ENCODE data around the gene C16orf92.

C16orf92 gene

GRCh38 chr16:30022887-30023286 lies at the start of gene C16orf92:
Gene C16orf92 (plus strand): TSS chr16:30023198. CDS start chr16:30023341, 143 bp downstream.
- H3K79me2 ChIP-seq (ENCODE audit: control insufficient read depth, insufficient read depth, low read length, unreplicated experiment) = no peaks in the 10 kb centered on the region
- no peaks in the 10 kb centered on the region for H3K4me1 ChIP-seq (ENCODE audit: control insufficient read depth, insufficient read depth, low read length, unreplicated experiment)
- H3K4me3 ChIP-seq (ENCODE audit: low read depth, low read length) = no peak within 1 kb of the TSS
- no peak within 1 kb of the TSS for H3K27ac ChIP-seq (ENCODE audit: low read depth, low read length)
- H3K36me3 ChIP-seq (ENCODE audit: insufficient read depth, low read length) = no peaks in the 10 kb centered on the region
- no peak within 1 kb of the TSS for H2AFZ ChIP-seq (ENCODE audit: low read length, unreplicated experiment)
- peaks cover 18% of the 10 kb centered on the region for H3K27me3 ChIP-seq (ENCODE audit: insufficient read depth, low read length)

DNA sequence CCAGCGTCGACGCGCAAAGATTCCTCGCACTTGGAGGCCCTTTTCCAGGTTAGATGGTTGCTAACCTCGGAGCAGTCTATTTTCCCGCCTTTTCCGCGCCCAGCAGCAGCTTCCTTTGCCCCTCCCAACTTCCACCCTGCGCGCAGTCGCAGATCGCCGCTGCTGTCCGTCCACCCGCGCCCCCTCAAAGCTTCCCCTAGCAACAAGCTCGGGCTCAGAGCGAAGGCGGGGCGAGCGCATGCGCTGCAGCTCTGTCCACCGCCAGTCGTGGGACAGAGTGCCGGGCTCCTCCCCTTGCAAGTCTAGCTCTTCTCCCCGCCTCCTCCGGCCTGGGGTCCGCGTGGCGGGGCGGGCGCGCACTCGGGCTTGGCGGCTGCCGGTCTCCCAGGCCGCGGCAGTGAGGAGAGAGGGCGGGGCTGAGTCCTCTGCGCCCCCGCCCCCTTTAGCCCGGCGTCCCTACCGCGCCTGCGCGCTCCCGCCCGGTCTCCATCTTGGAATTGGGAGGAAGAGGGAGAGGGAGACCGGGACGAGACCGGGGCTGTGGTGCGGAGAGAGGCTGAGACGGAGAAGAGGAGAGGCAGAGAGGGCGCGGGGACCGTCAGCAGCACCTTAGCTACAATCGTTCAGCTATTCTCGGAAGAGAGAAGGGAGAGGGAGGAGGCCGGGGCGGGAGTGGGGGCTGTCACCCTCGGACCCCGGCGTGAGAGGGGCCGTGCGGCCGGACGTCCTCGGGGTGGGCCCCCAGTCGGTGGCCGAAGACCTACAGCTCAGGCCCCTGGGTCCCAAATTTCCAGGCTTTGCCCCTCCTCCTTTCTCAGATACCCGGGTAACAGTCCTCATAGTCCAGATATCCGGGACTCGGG lies 49.4 kb upstream of the C16orf92 start, which contains the start of gene TAOK2:
TSS of gene TAOK2 (plus strand) at position 485 of the 863 bp plus-strand sequence. CDS start 3,905 bp downstream, outside the sequence.
- peaks cover 48% of the 10 kb centered on the region for H3K79me2 ChIP-seq (ENCODE audit: control insufficient read depth, insufficient read depth, low read length, unreplicated experiment)
- peaks cover 3% of the 10 kb centered on the region; the same call in 1 of the 2 replicates for H3K36me3 ChIP-seq (ENCODE audit: insufficient read depth, low read length)
- H3K4me1 ChIP-seq (ENCODE audit: control insufficient read depth, insufficient read depth, low read length, unreplicated experiment) = peaks cover 23% of the 10 kb centered on the region
- no peaks in the 10 kb centered on the region for H3K27me3 ChIP-seq (ENCODE audit: insufficient read depth, low read length)
- peak within 1 kb of the TSS; percentile 47 for H2AFZ ChIP-seq (ENCODE audit: low read length, unreplicated experiment)
- peak within 1 kb of the TSS; percentile 36 for H3K27ac ChIP-seq (ENCODE audit: low read depth, low read length)
- H3K4me3 ChIP-seq (ENCODE audit: low read depth, low read length) = peak within 1 kb of the TSS; percentile 88

- Histone ChIP-seq H2AFZ (ENCODE audit: low read length, unreplicated experiment) (peak overlapping the region; percentile 44), H3K36me3 (ENCODE audit: insufficient read depth, low read length) (peaks cover 5% of the 10 kb centered on the region; the same call in 1 of the 2 replicates), H3K27ac (ENCODE audit: low read depth, low read length) (peak overlapping the region; percentile 36)
These were observed 48.5 kb upstream of the C16orf92 start for GRCh38 chr16:29974291-29975133.

DNA sequence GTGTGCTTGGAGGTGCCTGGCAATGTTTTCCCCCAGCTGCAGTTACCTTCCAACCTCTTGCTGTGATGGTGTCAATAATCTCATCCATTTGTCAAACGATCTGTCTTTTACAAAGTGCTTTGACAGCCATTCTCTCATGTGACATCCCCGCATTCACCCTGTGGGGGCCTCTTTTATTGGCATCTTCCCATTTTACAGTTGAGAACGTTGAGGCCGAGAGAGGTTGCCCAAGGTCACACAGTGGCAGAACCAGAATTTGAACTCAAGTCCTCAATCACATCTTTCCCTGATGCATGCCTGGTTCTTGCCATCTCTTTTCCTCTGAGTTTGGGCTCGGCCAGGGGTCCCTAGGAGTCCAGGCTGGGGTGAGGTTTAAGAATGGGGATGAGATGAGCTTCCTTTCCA lies 47.9 kb upstream of the C16orf92 start:
- Histone ChIP-seq H3K4me3 (ENCODE audit: low read depth, low read length) (peak overlapping the region; percentile 88), H3K4me1 (ENCODE audit: control insufficient read depth, insufficient read depth, low read length, unreplicated experiment) (peaks cover 23% of the 10 kb centered on the region), H3K27me3 (ENCODE audit: insufficient read depth, low read length) (no peaks in the 10 kb centered on the region), H3K27ac (ENCODE audit: low read depth, low read length) (no peak overlapping the region), H3K36me3 (ENCODE audit: insufficient read depth, low read length) (peaks cover 11% of the 10 kb centered on the region; the same call in 1 of the 2 replicates), H2AFZ (ENCODE audit: low read length, unreplicated experiment) (no peak overlapping the region), H3K79me2 (ENCODE audit: control insufficient read depth, insufficient read depth, low read length, unreplicated experiment) (peaks cover 58% of the 10 kb centered on the region)

More at GRCh38 chr16:29974291-29975133, 48.5 kb upstream of the C16orf92 start:
- H3K4me3 ChIP-seq (ENCODE audit: low read depth, low read length) = peak overlapping the region; percentile 88
- H3K79me2 ChIP-seq (ENCODE audit: control insufficient read depth, insufficient read depth, low read length, unreplicated experiment) = peaks cover 56% of the 10 kb centered on the region
- H3K27me3 ChIP-seq (ENCODE audit: insufficient read depth, low read length) = no peaks in the 10 kb centered on the region
- H3K4me1 ChIP-seq (ENCODE audit: control insufficient read depth, insufficient read depth, low read length, unreplicated experiment) = peaks cover 23% of the 10 kb centered on the region

DNA sequence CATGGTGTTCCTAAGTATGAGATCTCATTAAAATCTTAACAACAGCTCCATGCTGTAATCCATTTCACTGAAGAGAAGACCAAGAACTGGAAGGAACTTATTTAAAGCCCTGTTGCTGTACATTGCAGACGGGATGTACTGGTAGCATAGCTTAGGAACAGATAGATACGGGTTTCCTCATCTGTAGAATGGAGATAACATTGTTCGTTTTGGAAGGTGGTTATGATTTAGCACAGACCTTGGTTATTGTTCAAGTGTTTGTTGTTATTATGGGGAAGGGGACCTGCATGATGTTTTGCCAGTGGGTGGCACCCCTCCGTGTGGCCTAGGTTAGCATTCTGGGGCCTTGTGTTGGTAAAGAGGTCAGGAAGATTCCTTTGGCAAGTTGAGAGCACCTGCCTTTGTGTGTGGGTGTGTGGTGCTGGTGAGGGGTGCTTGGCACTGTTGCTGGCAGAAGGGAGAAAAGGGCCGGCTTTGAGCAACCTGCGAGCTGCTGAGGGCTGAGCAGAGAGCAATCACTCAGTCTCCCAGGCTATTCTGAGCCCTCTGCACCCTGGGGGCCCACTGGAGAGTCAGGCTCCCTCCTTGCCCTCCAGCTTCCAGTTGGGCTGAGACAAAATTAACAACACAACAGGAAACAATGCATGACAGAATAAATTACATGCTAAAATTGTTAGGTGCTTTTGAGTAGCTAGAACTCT lies 47.0 kb upstream of the C16orf92 start:
- Histone ChIP-seq H3K27me3 (ENCODE audit: insufficient read depth, low read length) (no peaks in the 10 kb centered on the region), H2AFZ (ENCODE audit: low read length, unreplicated experiment) (no peak overlapping the region), H3K36me3 (ENCODE audit: insufficient read depth, low read length) (peaks cover 17% of the 10 kb centered on the region), H3K4me3 (ENCODE audit: low read depth, low read length) (peak overlapping the region; percentile 88), H3K4me1 (ENCODE audit: control insufficient read depth, insufficient read depth, low read length, unreplicated experiment) (peaks cover 23% of the 10 kb centered on the region), H3K79me2 (ENCODE audit: control insufficient read depth, insufficient read depth, low read length, unreplicated experiment) (peaks cover 58% of the 10 kb centered on the region), H3K27ac (ENCODE audit: low read depth, low read length) (no peak overlapping the region)

DNA sequence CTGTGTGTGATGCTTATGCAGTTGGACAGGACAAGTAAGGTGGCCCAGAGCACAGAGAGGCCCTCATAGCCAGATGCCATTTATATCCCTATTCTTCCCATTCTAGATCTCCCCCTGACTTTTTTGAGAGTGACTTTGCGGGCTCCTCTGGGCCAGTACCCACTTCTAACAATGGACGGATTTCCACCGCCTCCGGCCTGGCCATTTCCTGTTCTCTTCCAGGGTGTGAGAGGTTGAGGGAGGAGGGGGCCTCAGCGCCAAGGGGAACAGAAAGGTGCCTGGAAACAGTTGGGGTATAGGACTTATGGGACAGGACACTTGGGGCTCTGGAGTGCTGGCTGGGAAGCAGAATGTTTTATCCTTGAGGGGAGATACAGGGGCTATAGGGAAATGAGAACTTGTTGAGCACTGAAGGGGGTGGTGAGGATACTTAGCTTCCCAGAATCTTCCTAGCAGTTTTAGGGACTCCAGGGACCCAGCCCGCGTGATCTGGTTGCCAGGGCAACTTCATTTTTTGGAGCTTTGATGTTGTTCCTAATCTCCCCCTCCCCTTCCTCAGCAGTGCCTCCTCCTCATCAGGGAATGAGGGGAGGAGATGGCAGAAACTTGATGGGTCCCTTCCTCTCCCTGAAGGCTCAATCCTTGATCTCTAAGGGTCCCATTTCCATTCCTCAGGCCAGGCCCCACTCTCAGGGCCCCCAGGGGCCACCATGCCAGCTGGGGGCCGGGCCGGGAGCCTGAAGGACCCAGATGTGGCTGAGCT lies 45.8 kb upstream of the C16orf92 start:
- Histone ChIP-seq H3K36me3 (ENCODE audit: insufficient read depth, low read length) (peaks cover 27% of the 10 kb centered on the region), H3K4me1 (ENCODE audit: control insufficient read depth, insufficient read depth, low read length, unreplicated experiment) (peaks cover 23% of the 10 kb centered on the region), H2AFZ (ENCODE audit: low read length, unreplicated experiment) (no peak overlapping the region), H3K27ac (ENCODE audit: low read depth, low read length) (no peak overlapping the region), H3K79me2 (ENCODE audit: control insufficient read depth, insufficient read depth, low read length, unreplicated experiment) (peaks cover 58% of the 10 kb centered on the region), H3K27me3 (ENCODE audit: insufficient read depth, low read length) (no peaks in the 10 kb centered on the region), H3K4me3 (ENCODE audit: low read depth, low read length) (peak overlapping the region; percentile 88)

DNA sequence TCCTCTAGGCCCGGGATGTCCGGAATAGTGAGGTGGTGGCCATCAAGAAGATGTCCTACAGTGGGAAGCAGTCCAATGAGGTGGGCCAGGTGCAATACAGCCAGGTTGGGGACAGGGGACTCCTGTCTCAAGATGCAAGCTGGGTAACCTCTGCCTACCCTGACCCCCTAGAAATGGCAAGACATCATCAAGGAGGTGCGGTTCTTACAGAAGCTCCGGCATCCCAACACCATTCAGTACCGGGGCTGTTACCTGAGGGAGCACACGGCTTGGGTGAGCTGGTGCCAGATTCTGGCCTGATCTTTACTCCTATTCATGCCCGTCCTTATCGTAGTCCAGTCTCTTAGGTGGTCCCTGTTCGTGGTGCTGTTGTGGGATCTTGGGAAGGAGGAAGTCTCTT lies 44.9 kb upstream of the C16orf92 start:
- Histone ChIP-seq H3K4me1 (ENCODE audit: control insufficient read depth, insufficient read depth, low read length, unreplicated experiment) (peaks cover 23% of the 10 kb centered on the region), H3K79me2 (ENCODE audit: control insufficient read depth, insufficient read depth, low read length, unreplicated experiment) (peaks cover 58% of the 10 kb centered on the region), H3K4me3 (ENCODE audit: low read depth, low read length) (no peak overlapping the region), H2AFZ (ENCODE audit: low read length, unreplicated experiment) (no peak overlapping the region), H3K27me3 (ENCODE audit: insufficient read depth, low read length) (no peaks in the 10 kb centered on the region), H3K36me3 (ENCODE audit: insufficient read depth, low read length) (peaks cover 34% of the 10 kb centered on the region), H3K27ac (ENCODE audit: low read depth, low read length) (no peak overlapping the region)

- H3K36me3 ChIP-seq (ENCODE audit: insufficient read depth, low read length) = peaks cover 38% of the 10 kb centered on the region
- no peaks in the 10 kb centered on the region for H3K27me3 ChIP-seq (ENCODE audit: insufficient read depth, low read length)
- H3K4me3 ChIP-seq (ENCODE audit: low read depth, low read length) = no peak overlapping the region
- H3K4me1 ChIP-seq (ENCODE audit: control insufficient read depth, insufficient read depth, low read length, unreplicated experiment) = peaks cover 23% of the 10 kb centered on the region
- H3K27ac ChIP-seq (ENCODE audit: low read depth, low read length) = no peak overlapping the region
- no peak overlapping the region for H2AFZ ChIP-seq (ENCODE audit: low read length, unreplicated experiment)
- peaks cover 58% of the 10 kb centered on the region for H3K79me2 ChIP-seq (ENCODE audit: control insufficient read depth, insufficient read depth, low read length, unreplicated experiment)
These were observed 44.3 kb upstream of the C16orf92 start for GRCh38 chr16:29978564-29979270.

- H3K27me3 ChIP-seq (ENCODE audit: insufficient read depth, low read length) = no peaks in the 10 kb centered on the region
- H3K4me3 ChIP-seq (ENCODE audit: low read depth, low read length) = no peak overlapping the region
- H2AFZ ChIP-seq (ENCODE audit: low read length, unreplicated experiment) = no peak overlapping the region
- peaks cover 18% of the 10 kb centered on the region for H3K79me2 ChIP-seq (ENCODE audit: control insufficient read depth, insufficient read depth, low read length, unreplicated experiment)
- H3K27ac ChIP-seq (ENCODE audit: low read depth, low read length) = no peak overlapping the region
- H3K36me3 ChIP-seq (ENCODE audit: insufficient read depth, low read length) = peaks cover 47% of the 10 kb centered on the region
- no peaks in the 10 kb centered on the region for H3K4me1 ChIP-seq (ENCODE audit: control insufficient read depth, insufficient read depth, low read length, unreplicated experiment)
These were observed 40.2 kb upstream of the C16orf92 start for GRCh38 chr16:29982560-29983419.

Data from ACC112 (cell line).